ENCODE data around the gene HSD17B12.

DNA sequence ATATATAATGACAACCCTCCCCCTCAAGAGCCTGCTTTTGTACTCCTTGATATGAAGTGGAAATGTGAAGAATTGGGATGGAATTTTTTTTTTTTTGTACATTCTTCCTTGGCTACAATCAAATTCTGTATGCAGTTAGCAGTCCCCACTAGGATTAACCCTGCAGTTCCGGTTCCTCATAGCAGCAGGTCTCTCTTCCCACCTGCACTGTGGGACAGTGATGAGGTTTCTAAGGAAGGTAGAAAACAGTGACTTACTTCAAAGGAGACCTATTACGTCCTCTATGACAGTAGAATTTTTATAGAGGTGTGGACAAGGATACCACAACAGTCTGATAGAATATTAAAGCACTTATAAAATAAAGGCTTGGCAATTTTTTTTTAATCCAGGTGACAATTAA is 153.7 kb downstream of the HSD17B12 start:
- TF ChIP-seq, protein P1, sequence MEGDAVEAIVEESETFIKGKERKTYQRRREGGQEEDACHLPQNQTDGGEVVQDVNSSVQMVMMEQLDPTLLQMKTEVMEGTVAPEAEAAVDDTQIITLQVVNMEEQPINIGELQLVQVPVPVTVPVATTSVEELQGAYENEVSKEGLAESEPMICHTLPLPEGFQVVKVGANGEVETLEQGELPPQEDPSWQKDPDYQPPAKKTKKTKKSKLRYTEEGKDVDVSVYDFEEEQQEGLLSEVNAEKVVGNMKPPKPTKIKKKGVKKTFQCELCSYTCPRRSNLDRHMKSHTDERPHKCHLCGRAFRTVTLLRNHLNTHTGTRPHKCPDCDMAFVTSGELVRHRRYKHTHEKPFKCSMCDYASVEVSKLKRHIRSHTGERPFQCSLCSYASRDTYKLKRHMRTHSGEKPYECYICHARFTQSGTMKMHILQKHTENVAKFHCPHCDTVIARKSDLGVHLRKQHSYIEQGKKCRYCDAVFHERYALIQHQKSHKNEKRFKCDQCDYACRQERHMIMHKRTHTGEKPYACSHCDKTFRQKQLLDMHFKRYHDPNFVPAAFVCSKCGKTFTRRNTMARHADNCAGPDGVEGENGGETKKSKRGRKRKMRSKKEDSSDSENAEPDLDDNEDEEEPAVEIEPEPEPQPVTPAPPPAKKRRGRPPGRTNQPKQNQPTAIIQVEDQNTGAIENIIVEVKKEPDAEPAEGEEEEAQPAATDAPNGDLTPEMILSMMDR (IDR thresholded peaks at IDR 0.05), result no peak
- TF ChIP-seq POLR2A (IDR thresholded peaks at IDR 0.05), result no peak
